RWPE2 (cell line): Measurements from ENCODE around the gene SLC2A6.
A peak's percentile ranks its signal among the peaks of the same experiment; 100 is the strongest.

Source experiments
- ATAC-seq: fragments of 200-7000 bp; cut with Tn5 transposase; 3 replicates; pipeline ENCODE4 v1.9.1; 2021; ENCODE audit warnings: low read depth
- DNase-seq: peaks from one replicate; pipeline ENCODE4 v3.0.0-alpha.2; 2020; ENCODE audit warnings: low spot score
- H3K27ac ChIP-seq: fragments of 450-650 bp; 2 replicates; pipeline ENCODE4 v1.5.1; 2017; ENCODE audit warnings: mild to moderate bottlenecking; ENCODE audit not compliant: poor library complexity, severe bottlenecking
- H3K27me3 ChIP-seq: fragments of 250-450 bp; sonication (Bioruptor Pico); 2 replicates; pipeline ENCODE4 v1.5.1; 2021; ENCODE audit warnings: mild to moderate bottlenecking, moderate library complexity; ENCODE audit not compliant: insufficient read depth, poor library complexity, severe bottlenecking
- H3K36me3 ChIP-seq: fragments of 250-450 bp; sonication (Bioruptor Pico); 2 replicates; pipeline ENCODE4 v1.5.1; 2020; ENCODE audit warnings: low read depth, mild to moderate bottlenecking, moderate library complexity
- H3K4me1 ChIP-seq: fragments of 250-450 bp; sonication (Bioruptor Pico); 2 replicates; pipeline ENCODE4 v1.5.1; 2021; ENCODE audit warnings: mild to moderate bottlenecking, moderate library complexity; ENCODE audit not compliant: insufficient read depth, poor library complexity, severe bottlenecking
- H3K4me3 ChIP-seq: fragments of 250-450 bp; sonication (Bioruptor Pico); 2 replicates; pipeline ENCODE4 v1.5.1; 2021; ENCODE audit warnings: mild to moderate bottlenecking, moderate library complexity; ENCODE audit not compliant: severe bottlenecking
- H3K9me3 ChIP-seq: fragments of 250-450 bp; sonication (Bioruptor Pico); 2 replicates; pipeline ENCODE4 v1.5.1; 2021; ENCODE audit warnings: mild to moderate bottlenecking, moderate library complexity; ENCODE audit not compliant: severe bottlenecking
- TF ChIP-seq, protein P1 (sequence below): fragments of 450-650 bp; IDR thresholded peaks from one replicate; pipeline ENCODE4 v1.5.1; 2017; ENCODE audit warnings: mild to moderate bottlenecking, moderate library complexity; ENCODE audit not compliant: poor library complexity, severe bottlenecking

Gene SLC2A6

DNA sequence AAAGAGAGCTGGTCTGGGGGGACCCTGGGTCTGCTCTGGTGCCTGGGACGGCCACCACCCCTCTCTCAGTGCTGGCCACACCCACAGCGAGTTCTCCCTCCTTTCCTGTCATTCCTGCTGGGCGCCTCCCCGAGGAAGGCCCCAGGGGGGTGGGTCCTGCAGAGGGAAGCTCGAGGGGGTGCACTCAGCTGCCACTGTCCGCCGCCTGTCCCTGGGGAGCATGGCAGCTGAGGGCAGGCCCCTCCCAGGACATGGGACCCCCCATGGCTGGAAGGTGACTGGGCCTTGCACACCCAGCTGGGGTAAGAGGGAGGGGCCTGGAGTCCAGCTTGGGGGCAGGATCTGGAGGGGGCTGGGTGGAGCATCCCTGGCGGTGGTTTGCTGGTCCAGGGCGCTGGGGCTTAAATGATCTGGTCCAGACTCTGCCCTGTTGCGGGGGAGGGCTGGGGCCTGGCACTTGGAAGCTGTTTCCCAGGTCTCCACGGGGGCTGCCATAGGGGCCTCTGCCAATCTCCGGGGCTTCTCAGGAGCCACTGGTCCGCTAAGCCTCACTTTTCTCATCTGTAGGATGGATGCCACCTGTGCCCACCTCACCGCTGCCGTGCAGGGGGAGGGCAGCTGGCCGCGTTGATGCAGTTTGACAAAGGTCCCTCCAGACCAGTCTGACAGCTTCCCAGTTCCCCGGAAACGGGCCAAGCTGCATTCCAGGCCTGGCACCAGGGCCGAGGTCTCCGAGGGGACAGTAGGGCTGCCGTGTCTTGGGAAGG is 6.0 kb upstream of the SLC2A6 start:
- DNase-seq (no peak), ATAC-seq (no peak)
- Histone ChIP-seq H3K4me3 (no peak overlapping the region), H3K36me3 (no peaks in the 10 kb centered on the region), H3K9me3 (no peaks in the 10 kb centered on the region), H3K4me1 (no peaks in the 10 kb centered on the region), H3K27ac (no peak overlapping the region), H3K27me3 (no peaks in the 10 kb centered on the region)
- TF ChIP-seq, protein P1, sequence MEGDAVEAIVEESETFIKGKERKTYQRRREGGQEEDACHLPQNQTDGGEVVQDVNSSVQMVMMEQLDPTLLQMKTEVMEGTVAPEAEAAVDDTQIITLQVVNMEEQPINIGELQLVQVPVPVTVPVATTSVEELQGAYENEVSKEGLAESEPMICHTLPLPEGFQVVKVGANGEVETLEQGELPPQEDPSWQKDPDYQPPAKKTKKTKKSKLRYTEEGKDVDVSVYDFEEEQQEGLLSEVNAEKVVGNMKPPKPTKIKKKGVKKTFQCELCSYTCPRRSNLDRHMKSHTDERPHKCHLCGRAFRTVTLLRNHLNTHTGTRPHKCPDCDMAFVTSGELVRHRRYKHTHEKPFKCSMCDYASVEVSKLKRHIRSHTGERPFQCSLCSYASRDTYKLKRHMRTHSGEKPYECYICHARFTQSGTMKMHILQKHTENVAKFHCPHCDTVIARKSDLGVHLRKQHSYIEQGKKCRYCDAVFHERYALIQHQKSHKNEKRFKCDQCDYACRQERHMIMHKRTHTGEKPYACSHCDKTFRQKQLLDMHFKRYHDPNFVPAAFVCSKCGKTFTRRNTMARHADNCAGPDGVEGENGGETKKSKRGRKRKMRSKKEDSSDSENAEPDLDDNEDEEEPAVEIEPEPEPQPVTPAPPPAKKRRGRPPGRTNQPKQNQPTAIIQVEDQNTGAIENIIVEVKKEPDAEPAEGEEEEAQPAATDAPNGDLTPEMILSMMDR, result no peak

DNA sequence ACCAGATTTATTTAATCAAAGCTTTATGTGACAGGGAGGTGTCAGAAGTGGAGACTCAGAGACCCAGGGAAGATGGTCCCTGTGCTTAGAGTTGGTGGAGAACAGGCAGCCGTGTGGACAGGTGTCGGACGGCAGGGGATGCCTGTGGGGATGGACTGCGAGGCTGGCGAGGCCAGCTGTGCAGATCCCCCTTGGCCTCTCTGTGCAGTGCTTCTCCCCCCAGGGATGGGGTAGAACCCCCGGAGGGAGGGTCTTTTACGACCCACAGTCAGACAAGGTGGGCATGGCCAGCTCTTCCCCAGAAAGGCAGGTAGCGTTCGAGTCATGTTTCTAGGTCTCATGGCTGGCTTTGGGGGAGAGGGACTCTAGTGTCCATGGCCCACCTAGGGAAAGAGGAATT is 4.7 kb upstream of the SLC2A6 start:
- Histone ChIP-seq H3K9me3 (no peaks in the 10 kb centered on the region), H3K4me1 (no peaks in the 10 kb centered on the region), H3K4me3 (no peak overlapping the region), H3K27me3 (no peaks in the 10 kb centered on the region), H3K27ac (no peak overlapping the region), H3K36me3 (no peaks in the 10 kb centered on the region)
- DNase-seq (no peak), ATAC-seq (no peak)
- TF ChIP-seq, protein P1, result no peak

DNA sequence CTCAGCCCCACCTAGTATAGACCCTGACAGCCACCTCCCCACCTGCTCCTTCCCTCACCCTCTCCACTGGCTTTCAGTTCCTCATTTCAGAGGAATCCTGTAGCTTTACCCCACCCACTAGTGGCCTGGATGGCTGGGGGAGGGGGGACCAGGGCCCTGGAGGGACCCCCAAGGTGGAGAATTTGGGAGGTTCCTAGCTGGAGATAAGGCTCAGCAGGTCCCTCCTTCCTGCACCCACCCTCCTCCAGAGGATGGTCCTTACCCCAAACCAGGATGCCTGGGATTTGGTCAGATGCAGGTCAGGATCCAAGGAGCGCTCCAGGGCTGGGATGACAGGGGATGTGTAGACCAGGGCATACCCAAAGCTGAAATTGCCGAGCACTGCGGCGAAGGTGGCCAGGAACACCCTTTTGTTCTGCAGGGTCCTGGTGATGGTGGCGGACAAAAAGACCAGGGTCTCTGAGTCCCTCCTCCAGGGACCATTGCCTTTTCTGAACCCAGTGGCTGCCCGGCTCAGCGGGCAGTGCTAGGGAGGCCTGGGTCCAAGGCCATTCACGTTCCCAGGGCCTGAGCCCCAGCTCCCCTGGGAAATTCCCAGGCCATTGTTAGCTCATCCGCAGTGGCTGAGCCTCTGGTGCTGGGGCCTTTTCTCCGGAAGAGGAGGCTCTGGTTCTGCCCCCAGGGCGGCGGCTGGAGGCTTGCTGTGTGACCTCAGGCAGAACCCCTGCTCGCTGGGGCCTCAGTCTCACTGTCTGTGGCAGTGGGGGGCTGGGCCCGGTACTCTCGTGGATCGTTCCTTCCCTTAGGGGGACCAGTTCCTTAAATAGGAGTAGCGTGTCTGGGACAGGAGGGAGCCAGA is 678 bp downstream of the SLC2A6 start:
- Histone ChIP-seq H3K27ac (peak overlapping the region; percentile 45), H3K27me3 (no peaks in the 10 kb centered on the region), H3K36me3 (peaks cover 27% of the 10 kb centered on the region), H3K4me3 (peak overlapping the region; percentile 53), H3K9me3 (no peaks in the 10 kb centered on the region), H3K4me1 (no peaks in the 10 kb centered on the region)
- peak; percentile 20 for ATAC-seq
- TF ChIP-seq, protein P1, result no peak
- no peak for DNase-seq

DNA sequence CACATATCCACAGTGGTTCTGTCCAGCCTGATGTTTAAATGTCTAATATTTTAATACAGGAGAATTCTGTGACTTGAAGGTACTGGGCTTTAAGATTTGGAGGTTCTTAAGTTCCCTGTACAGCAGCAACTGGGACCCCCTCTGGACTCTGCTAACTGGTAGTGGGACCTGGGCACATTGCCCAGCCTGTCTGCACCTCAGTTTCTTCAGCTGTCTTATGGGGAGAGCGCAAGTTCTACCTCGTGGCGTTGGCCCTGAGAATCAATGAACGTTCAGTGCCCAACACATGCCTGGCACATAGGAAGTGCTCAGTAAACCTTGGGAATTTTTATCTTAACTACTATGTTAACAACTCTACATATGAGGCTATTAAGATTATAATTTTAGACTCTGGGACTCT is 1.4 kb downstream of the SLC2A6 start:
- no peak for ATAC-seq
- no peak overlapping the region for H3K27ac ChIP-seq
- TF ChIP-seq, protein P1, result no peak
- no peaks in the 10 kb centered on the region for H3K9me3 ChIP-seq
- peaks cover 27% of the 10 kb centered on the region for H3K36me3 ChIP-seq
- H3K4me1 ChIP-seq, result no peaks in the 10 kb centered on the region
- H3K4me3 ChIP-seq, result no peak overlapping the region
- no peaks in the 10 kb centered on the region for H3K27me3 ChIP-seq
- no peak for DNase-seq

DNA sequence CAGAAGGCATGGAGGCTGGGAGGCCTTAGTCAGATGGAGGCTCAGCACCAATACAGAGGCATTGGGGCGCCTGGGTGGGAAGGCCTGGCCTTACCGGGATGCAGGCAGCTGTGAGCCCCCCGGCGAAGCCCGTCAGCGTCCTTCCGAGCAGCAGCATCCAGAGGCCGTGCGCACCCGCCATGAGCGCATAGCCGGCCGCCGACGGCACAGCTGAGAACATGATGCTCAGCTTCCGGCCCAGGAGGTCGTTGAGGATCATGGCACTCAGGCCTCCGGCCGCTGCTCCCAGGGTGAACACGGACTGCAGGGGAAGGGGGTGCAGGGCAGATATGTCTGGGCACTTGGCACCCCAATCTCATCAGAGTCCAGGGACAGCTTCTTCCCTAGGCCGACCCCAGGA is 2.0 kb downstream of the SLC2A6 start:
- no peak overlapping the region for H3K4me3 ChIP-seq
- ATAC-seq, result no peak
- H3K36me3 ChIP-seq, result peaks cover 27% of the 10 kb centered on the region
- TF ChIP-seq, protein P1, result no peak
- H3K4me1 ChIP-seq, result no peaks in the 10 kb centered on the region
- no peak for DNase-seq
- no peaks in the 10 kb centered on the region for H3K9me3 ChIP-seq
- H3K27me3 ChIP-seq, result no peaks in the 10 kb centered on the region
- no peak overlapping the region for H3K27ac ChIP-seq
